Measurements from ENCODE around the gene ADGRG2. TPM values are rescaled to one million over a fixed set of nuclear protein-coding genes. Genes with fewer than 3 reads are reported as not detected.

The ADGRG2 gene
- total RNA-seq, 1 experiment from 2014 or later = not detected

DNA sequence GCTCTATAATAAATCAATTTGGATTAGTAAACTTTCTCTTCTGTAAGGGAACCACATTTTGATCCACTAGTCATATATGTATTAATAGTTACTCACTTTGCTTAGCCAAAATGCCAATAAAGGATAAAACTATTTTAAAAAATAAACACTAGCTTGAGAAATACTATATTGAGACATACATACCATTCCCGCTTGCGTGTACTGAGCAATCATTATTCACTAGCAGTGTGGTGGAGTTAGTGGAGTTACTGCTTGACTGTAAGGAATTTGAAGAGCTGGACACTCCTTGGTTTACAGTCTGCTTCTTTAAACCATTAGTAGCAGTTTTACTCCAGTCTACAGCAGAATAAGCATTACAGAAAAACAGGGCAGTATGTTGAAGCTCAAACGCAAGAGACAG, 127.6 kb downstream of the ADGRG2 start:
- H3K9me3 ChIP-seq (ENCODE audit: control insufficient read depth in 1 of 2, insufficient read depth in 1 of 2, low read depth in 1 of 2, low read length in 2 of 2) = no peaks in the 10 kb centered on the region
- H3K36me3 ChIP-seq (ENCODE audit: control insufficient read depth in 1 of 2, insufficient read depth in 2 of 2, low read length in 2 of 2) = no peaks in the 10 kb centered on the region
- H3K27ac ChIP-seq (ENCODE audit: low read depth, low read length) = no peak overlapping the region
- BruUV-seq (replicated peaks) = no TSS peak
- H3K4me3 ChIP-seq (replicated peaks in 1 of 2; ENCODE audit: low read depth in 1 of 2, low read length in 2 of 2) = no peak overlapping the region
- intact Hi-C loops (cut with micrococcal nuclease) = no loop called here
- ChIA-PET CTCF (no interaction called here), RAD21 (ENCODE audit: low non-redundant PET in 1 of 2, low total read pairs in 2 of 2, uncharacterized antibody in 2 of 2, unreplicated experiment in 2 of 2) (no interaction called here), POLR2A (no interaction called here)
- no peaks in the 10 kb centered on the region for H3K9me2 ChIP-seq (ENCODE audit: insufficient read depth)
- no peak overlapping the region for H2AFZ ChIP-seq (ENCODE audit: low read depth, low read length, poor library complexity, severe bottlenecking)
- ATAC-seq = no peak
- no peak overlapping the region for H3K9ac ChIP-seq (ENCODE audit: low read length)
- DNase-seq (ENCODE audit: low read depth, low spot score) = no peak
- peaks cover 0 to 10% of the 10 kb centered on the region in 2 experiments; a peak in 1 of 4 replicates for H3K4me1 ChIP-seq (ENCODE audit: control insufficient read depth in 1 of 2, insufficient read depth in 2 of 2, low read length in 2 of 2)
- H3K4me2 ChIP-seq (ENCODE audit: low read length) = peak overlapping the region; percentile 41
- H3K79me2 ChIP-seq (ENCODE audit: insufficient read depth, low read length) = no peaks in the 10 kb centered on the region
- no peak for TF ChIP-seq SIN3A (IDR thresholded peaks at IDR 0.05; ENCODE audit: low read depth)
- TF ChIP-seq, protein P1, sequence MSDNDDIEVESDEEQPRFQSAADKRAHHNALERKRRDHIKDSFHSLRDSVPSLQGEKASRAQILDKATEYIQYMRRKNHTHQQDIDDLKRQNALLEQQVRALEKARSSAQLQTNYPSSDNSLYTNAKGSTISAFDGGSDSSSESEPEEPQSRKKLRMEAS (IDR thresholded peaks at IDR 0.05) = no peak
- no peak for TF ChIP-seq ZFX (IDR thresholded peaks at IDR 0.05)
- no peak for TF ChIP-seq POLR2AphosphoS5 (IDR thresholded peaks at IDR 0.05; ENCODE audit: low read depth, low read length)
- TF ChIP-seq EZH2phosphoT487 (IDR thresholded peaks at IDR 0.05; ENCODE audit: borderline replicate concordance) = no peak
- TF ChIP-seq JUND (IDR thresholded peaks at IDR 0.05) = no peak
- no peaks in the 10 kb centered on the region for H3K27me3 ChIP-seq (ENCODE audit: insufficient read depth, low read length)
- H4K20me1 ChIP-seq (ENCODE audit: insufficient read depth) = no peaks in the 10 kb centered on the region

DNA sequence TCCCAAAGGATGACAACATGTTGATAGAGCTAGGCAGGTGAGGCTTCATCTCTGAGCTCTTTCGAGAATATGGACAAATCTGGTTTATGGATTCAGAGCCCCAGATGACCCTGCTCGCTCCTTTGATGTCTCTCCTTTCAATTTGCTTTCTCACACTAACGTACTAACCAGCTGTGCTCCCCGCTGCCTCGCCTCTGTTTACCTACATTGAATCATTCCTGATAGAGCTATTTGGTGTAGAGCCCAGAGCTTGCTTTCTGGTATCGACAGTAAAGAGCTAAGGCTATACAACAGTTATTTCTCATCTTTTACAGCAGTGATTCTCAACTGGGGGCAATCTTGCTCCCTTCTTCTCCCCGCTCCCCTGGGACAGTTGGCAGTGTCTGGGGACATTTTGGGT, 129.4 kb downstream of the ADGRG2 start:
- RAD21 ChIA-PET (ENCODE audit: low non-redundant PET in 1 of 2, low total read pairs in 2 of 2, uncharacterized antibody in 2 of 2, unreplicated experiment in 2 of 2) = no interaction called here
- Histone ChIP-seq H3K4me1 (ENCODE audit: control insufficient read depth in 1 of 2, insufficient read depth in 2 of 2, low read length in 2 of 2) (peaks cover 0 to 10% of the 10 kb centered on the region in 2 experiments; a peak in 1 of 4 replicates), H3K4me3 (replicated peaks in 1 of 2; ENCODE audit: low read depth in 1 of 2, low read length in 2 of 2) (no peak overlapping the region), H2AFZ (ENCODE audit: low read depth, low read length, poor library complexity, severe bottlenecking) (no peak overlapping the region), H3K79me2 (ENCODE audit: insufficient read depth, low read length) (no peaks in the 10 kb centered on the region), H3K9ac (ENCODE audit: low read length) (no peak overlapping the region), H4K20me1 (ENCODE audit: insufficient read depth) (no peaks in the 10 kb centered on the region), H3K9me3 (ENCODE audit: control insufficient read depth in 1 of 2, insufficient read depth in 1 of 2, low read depth in 1 of 2, low read length in 2 of 2) (no peaks in the 10 kb centered on the region), H3K9me2 (ENCODE audit: insufficient read depth) (no peaks in the 10 kb centered on the region), H3K27ac (ENCODE audit: low read depth, low read length) (no peak overlapping the region), H3K36me3 (ENCODE audit: control insufficient read depth in 1 of 2, insufficient read depth in 2 of 2, low read length in 2 of 2) (no peaks in the 10 kb centered on the region), H3K27me3 (ENCODE audit: insufficient read depth, low read length) (no peaks in the 10 kb centered on the region), H3K4me2 (ENCODE audit: low read length) (no peak overlapping the region)
- ATAC-seq = no peak
- intact Hi-C loops (cut with micrococcal nuclease) = no loop called here
- no TSS peak for BruUV-seq (replicated peaks)
- CTCF ChIA-PET = no interaction called here
- POLR2A ChIA-PET = no interaction called here
- no peak for DNase-seq (ENCODE audit: low read depth, low spot score)
- no peak for TF ChIP-seq POLR2AphosphoS5 (IDR thresholded peaks at IDR 0.05; ENCODE audit: low read depth, low read length)
- no peak for TF ChIP-seq SP1 (IDR thresholded peaks at IDR 0.05; ENCODE audit: low read depth)
- TF ChIP-seq, protein P2, sequence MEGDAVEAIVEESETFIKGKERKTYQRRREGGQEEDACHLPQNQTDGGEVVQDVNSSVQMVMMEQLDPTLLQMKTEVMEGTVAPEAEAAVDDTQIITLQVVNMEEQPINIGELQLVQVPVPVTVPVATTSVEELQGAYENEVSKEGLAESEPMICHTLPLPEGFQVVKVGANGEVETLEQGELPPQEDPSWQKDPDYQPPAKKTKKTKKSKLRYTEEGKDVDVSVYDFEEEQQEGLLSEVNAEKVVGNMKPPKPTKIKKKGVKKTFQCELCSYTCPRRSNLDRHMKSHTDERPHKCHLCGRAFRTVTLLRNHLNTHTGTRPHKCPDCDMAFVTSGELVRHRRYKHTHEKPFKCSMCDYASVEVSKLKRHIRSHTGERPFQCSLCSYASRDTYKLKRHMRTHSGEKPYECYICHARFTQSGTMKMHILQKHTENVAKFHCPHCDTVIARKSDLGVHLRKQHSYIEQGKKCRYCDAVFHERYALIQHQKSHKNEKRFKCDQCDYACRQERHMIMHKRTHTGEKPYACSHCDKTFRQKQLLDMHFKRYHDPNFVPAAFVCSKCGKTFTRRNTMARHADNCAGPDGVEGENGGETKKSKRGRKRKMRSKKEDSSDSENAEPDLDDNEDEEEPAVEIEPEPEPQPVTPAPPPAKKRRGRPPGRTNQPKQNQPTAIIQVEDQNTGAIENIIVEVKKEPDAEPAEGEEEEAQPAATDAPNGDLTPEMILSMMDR (IDR thresholded peaks at IDR 0.05 in 2 of 3, conservative IDR thresholded peaks at IDR 0.05 in 1 of 3; ENCODE audit: borderline replicate concordance in 1 of 3, insufficient read depth in 1 of 3, low read depth in 2 of 3, low read length in 2 of 3) = no peak
- no peak for TF ChIP-seq CEBPB (IDR thresholded peaks at IDR 0.05; ENCODE audit: low read depth)
- TF ChIP-seq EZH2 (IDR thresholded peaks at IDR 0.05) = no peak
- TF ChIP-seq ZNF274 (IDR thresholded peaks at IDR 0.05; ENCODE audit: low read depth, low read length) = no peak
- no peak for TF ChIP-seq POLR2A (IDR thresholded peaks at IDR 0.05; ENCODE audit: borderline replicate concordance, extremely low read depth, insufficient read depth, insufficient read length)
- no peak for TF ChIP-seq YY1 (IDR thresholded peaks at IDR 0.05; ENCODE audit: extremely low read depth, insufficient replicate concordance, low read depth, low read length)
- TF ChIP-seq ZFX (IDR thresholded peaks at IDR 0.05) = no peak
- TF ChIP-seq, protein P3, sequence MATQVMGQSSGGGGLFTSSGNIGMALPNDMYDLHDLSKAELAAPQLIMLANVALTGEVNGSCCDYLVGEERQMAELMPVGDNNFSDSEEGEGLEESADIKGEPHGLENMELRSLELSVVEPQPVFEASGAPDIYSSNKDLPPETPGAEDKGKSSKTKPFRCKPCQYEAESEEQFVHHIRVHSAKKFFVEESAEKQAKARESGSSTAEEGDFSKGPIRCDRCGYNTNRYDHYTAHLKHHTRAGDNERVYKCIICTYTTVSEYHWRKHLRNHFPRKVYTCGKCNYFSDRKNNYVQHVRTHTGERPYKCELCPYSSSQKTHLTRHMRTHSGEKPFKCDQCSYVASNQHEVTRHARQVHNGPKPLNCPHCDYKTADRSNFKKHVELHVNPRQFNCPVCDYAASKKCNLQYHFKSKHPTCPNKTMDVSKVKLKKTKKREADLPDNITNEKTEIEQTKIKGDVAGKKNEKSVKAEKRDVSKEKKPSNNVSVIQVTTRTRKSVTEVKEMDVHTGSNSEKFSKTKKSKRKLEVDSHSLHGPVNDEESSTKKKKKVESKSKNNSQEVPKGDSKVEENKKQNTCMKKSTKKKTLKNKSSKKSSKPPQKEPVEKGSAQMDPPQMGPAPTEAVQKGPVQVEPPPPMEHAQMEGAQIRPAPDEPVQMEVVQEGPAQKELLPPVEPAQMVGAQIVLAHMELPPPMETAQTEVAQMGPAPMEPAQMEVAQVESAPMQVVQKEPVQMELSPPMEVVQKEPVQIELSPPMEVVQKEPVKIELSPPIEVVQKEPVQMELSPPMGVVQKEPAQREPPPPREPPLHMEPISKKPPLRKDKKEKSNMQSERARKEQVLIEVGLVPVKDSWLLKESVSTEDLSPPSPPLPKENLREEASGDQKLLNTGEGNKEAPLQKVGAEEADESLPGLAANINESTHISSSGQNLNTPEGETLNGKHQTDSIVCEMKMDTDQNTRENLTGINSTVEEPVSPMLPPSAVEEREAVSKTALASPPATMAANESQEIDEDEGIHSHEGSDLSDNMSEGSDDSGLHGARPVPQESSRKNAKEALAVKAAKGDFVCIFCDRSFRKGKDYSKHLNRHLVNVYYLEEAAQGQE (IDR thresholded peaks at IDR 0.05; ENCODE audit: low read depth) = no peak

Measured in HCT116 (cell line).